ENCODE data around the gene NAMPT. TPM values are rescaled to one million over a fixed set of nuclear protein-coding genes. Genes with fewer than 3 reads are reported as not detected.

The NAMPT gene
- total RNA-seq, 1 experiment from 2014 or later = 231 TPM

GRCh38 chr7:106273009-106273668, 11.6 kb downstream of the NAMPT start:
- DNase-seq (ENCODE audit: low read depth) = no peak

- DNase-seq (ENCODE audit: low read depth) = no peak
These were observed 14.4 kb downstream of the NAMPT start for GRCh38 chr7:106270122-106270977.

DNA sequence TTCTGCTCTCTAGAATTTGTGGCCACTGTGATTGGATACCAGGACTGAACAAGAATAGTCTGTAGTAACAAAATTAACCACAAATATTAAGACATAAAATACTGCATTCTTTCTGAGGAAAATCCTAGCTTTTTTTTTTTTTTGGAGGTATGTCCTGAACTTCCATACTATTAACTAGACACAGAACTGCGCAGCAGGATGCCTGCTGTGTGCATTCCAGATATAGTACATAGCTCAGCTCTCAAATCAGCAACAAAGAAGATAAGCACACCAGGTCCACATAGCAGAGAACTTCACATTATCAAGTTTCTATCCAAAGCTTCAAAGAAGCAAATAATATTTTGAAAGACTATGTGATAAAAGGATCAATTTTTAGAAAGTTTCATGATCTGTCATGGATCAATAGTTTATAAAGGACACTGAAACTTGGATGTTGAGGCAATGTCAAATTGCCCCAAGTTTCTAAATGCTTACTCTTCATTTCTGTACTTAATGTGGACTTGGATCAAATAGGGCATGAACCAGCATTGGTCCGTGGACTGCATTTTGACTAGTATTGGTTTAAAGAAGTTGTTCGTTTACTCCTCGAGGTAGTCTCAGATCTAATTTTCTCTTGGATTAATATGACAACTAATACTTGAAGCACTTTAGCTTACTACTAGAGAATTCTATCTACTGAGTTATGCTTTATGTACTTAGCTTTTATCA, 15.4 kb downstream of the NAMPT start:
- no peak for DNase-seq (ENCODE audit: low read depth)

DNA sequence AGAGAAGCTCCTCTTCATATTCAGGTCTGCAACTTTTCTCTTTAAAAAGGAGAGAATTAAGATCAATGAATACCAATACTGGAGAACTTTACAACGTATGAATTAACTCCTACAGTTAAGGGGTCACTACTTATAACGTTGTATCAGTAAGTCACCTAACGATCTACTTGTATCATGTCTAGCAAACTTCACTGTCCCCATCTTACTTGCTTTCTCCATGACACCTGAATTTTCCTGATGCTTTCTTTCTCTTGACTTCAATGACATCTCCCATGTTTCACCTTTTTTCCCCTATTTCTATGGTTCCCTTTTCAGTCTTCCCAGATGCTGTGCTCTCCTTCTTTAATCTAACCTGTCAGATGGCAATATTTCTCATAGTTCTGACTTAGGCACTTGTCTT, 19.6 kb downstream of the NAMPT start:
- no peak for DNase-seq (ENCODE audit: low read depth)

DNA sequence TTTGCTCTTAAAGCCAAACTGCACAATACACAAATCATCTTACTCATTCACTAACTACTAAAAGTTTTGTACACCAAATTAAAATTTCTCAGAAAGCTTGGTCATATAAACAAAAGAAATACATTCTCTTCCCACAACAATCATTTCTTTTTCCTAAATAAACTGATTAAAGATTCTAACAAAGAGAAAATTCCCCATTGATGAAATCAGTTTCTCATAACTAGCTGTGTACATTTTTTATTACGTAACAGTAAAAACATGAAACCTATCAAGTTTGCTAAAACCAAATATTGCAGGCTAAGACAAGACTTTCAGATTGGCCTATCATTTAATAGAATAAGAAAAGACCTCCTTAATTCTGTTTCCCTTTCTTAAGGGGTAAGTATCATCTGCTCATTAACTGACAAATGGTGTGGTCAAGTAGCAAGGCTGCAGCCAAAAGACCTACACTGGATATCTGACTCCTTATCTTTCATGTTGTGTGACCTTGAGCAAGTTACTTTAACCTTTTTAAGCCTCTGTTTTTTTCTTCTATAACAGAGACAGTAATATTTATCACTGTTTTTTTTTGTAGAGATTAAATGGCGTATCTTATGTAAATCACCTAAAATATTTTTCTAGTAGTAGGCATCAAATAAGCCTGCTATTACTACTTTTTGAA, 22.4 kb downstream of the NAMPT start:
- DNase-seq (ENCODE audit: low read depth) = no peak

DNA sequence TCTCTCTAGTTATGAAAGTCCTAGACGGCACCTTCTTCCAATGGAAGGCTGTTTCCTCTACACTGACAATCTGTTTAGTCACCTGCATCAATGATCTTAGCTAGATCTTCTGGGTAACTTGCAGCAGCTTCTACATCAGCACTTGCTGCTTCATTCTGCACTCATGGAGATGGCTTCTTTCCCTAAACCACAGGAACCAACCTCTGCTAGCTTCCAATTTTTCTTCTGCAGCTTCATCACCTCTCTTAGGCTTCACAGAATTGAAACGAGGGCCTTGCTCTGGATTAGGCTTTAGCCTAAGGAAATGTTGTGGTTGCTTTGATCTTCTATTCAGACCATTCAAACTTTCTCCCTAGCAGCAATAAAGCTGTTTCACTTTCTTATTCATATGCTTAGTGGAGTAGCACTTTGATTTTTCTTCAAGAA, 24.6 kb downstream of the NAMPT start:
- DNase-seq (ENCODE audit: low read depth) = peak; percentile 99

DNA sequence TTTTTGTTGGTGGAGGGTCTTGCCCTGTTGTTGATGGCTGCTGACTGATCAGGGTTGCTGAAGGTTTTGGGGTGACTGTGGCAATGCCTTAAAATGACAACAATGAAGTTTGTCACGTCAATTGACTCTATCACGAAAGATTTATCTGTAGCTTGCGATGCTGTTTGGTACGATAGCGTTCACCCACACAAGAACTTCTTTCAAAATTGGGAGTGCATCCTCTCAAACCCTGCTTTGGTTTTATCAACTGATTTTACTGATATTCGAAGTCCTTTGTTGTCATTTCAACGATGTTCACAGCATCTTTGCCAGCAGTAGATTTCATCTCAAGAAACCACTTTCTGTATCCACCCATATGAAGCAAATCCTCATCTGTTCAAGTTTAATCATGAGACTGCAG, 26.0 kb downstream of the NAMPT start:
- DNase-seq (ENCODE audit: low read depth) = no peak

DNA sequence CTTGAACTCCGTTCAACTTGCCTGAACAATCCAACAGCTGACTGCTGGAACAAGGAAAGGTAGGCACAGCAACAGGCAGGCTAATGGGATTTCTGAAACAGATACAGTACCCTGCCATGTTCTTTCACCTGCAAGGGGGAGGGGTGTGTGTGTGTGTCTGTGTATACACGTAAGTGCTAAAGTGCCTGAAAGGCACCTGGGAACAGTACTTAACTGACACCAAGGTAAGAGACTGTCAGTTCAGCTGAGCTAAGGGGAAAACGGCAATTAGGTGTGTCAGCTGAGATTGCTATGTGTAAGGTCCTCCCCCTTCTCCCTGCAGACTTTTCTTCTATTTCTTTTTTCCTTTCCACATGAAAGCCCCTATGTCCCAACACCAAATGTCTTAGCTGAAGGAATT, 27.0 kb downstream of the NAMPT start:
- no peak for DNase-seq (ENCODE audit: low read depth)

GRCh38 chr7:106256144-106256543, 28.6 kb downstream of the NAMPT start:
- DNase-seq (ENCODE audit: low read depth) = no peak

- no peak for DNase-seq (ENCODE audit: low read depth)
These were observed 29.5 kb downstream of the NAMPT start for GRCh38 chr7:106255246-106255645.

DNA sequence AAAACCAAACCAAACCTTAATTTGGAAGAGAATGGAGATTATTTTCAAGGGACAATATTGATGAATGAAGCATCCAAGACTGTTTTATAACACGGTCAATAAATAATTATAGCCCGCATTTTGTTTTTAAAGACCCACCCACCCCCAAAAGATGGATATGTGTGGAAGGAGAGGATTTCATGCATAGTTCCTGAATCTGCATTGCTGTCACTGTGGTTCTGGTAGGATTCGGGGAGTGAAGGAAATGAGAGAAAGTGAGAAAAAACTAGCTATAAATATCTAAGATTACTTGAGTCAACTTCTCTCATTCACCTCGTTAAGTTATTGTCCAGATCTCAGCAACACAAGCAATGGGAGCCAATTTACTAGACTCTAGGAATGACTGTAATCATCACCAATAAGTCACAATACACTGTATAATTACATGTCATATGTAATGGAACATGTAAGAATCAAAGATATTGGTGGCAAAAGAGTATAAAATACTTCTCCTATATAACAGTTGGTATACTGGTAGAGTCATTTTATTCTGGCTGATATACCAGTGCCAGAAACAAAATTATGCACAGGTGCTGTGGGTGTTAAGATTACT, 30.2 kb downstream of the NAMPT start:
- DNase-seq (ENCODE audit: low read depth) = no peak

- no peak for DNase-seq (ENCODE audit: low read depth)
These were observed 32.2 kb downstream of the NAMPT start for GRCh38 chr7:106252568-106252967.

- no peak for DNase-seq (ENCODE audit: low read depth)
These were observed 35.3 kb downstream of the NAMPT start for GRCh38 chr7:106249488-106249887.

GRCh38 chr7:106248600-106248999, 36.2 kb downstream of the NAMPT start:
- DNase-seq (ENCODE audit: low read depth) = no peak

GRCh38 chr7:106247841-106248240, 36.9 kb downstream of the NAMPT start:
- DNase-seq (ENCODE audit: low read depth) = no peak

DNA sequence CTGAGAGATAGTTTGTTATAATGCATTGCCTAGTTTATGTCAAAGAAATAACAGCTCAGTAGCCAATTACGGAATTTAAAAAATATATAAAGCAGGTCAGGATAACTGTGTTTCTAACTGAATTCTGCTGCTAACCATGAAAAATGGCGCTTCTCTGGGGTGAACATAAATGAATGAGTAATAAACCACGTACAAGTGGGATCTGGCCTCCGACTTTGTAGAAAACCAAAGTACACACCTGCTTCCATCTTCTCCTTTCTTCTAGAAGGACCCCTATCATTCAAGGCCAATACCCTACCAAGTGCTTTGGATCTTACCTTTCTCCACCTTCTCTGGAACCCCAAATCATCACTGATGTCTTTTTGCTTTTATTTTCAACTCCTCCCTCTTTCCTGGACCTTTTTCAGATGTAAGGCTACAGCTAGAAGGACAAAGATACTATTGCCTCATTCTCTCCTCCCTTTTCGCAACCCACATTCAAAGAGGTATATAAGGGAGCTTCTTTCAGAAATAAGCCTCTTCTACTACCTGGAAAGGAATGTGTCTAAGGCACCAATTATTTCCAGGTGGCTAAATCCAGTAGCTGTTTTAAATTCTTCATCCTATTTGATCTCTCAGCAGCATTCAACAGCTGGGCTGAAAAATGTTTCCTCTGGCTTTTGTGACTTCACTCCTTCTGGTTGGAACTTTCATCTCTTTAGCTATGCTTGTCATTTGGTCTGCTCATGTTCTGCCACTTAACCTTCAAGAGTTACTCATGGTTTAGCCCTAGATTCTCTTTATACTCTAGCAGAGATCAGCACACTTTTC, 37.7 kb downstream of the NAMPT start:
- no peak for DNase-seq (ENCODE audit: low read depth)

DNA sequence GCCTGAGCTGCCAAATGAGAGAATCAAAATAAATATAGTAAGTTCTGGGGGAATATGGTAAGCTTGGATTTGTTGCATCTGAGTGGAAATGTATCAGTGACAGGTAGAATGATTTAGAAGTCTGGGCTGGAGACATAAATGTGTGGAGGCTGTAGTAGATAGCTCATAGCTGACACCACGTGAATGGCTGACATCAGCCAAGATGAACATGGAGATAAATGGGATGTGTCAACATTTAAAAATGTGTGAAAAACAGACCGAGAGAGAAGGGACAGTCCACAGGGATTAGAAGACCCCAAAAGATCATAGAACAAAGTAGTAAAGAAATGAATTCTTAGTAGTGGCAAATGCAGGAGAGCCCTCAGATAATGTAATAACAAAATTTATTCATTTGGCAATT, 40.9 kb downstream of the NAMPT start:
- peak; percentile 57 for DNase-seq (ENCODE audit: low read depth)

DNA sequence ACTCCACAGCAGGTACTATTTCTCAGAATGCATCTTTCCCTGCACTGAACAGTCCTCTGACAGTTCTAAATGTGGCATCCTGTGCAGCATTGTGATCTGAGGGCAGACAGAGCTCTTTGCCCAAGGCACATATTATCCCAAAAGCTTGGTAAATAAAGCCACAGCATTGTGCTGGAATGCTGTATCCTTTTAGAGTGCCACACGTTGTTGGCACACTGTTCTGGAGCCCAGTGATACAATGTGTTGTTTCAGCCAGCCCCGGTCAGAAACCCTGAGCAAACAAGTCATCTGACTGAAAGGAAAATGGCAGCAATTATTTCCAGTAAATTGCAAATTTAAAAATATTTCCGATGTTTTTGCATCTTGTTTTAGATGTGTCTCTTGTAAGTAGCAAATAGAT, 45.4 kb downstream of the NAMPT start:
- peak; percentile 93 for DNase-seq (ENCODE audit: low read depth)

DNA sequence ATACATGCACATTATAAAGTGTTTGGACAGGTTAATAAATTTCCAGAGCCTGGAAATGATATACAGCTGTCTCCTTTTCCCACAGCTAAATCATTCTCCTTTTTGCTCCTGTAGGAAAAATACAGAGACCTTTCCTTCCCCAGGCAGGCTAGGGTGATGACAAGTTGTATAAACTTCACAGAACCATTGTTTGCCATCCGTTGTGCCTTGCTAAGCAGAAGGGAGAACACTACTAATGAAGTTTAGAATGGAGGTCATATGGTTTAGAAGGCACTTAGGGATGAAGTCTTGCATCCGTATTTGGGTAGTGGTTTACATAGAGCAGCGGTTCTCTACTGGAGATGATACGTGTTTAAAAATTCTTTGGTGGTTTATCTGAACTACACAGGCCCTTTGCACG, 46.0 kb downstream of the NAMPT start:
- DNase-seq (ENCODE audit: low read depth) = peak; percentile 39

GRCh38 chr7:106236065-106236464, 48.7 kb downstream of the NAMPT start:
- DNase-seq (ENCODE audit: low read depth) = no peak

DNA sequence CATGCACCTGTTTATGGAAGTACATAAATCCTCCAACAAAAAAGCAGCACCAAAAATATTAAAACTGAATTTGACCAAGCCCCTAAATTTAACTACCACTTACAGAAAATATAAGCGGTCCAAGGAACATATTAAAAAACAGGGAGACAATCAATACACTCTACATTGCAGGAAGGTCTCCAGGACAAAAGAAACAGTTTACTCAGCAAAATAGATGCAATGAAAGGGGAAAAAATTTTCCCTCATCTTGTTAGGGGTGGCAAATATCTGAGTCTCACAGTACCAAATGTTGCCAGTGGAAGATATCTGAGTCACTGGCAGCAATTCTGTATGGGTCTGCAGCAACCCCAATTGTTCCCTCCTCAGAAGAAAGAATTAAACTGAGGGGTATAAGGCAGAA, 50.4 kb downstream of the NAMPT start:
- no peak for DNase-seq (ENCODE audit: low read depth)

All from RPMI7951 (cell line).